Chondrocyte (in vitro differentiated cells): Measurements from ENCODE around the gene ASPRV1. TPM values are rescaled to one million over a fixed set of nuclear protein-coding genes. Genes with fewer than 3 reads are reported as not detected.
A peak's percentile ranks its signal among the peaks of the same experiment; 100 is the strongest.

Experiments used
- DNase-seq: peaks from one replicate; pipeline ENCODE4 v3.0.0; 2021; ENCODE audit warnings: mixed read lengths, low spot score
- H3K27ac Mint-ChIP-seq: one replicate; pipeline ENCODE4 v1.8.0; 2021; ENCODE audit warnings: mild to moderate bottlenecking, moderate library complexity, mixed read lengths; ENCODE audit not compliant: unreplicated experiment
- H3K27me3 Mint-ChIP-seq: 2 replicates; pipeline ENCODE4 v1.8.0; 2021; ENCODE audit warnings: low read depth, mixed read lengths
- H3K36me3 Mint-ChIP-seq: 2 replicates; pipeline ENCODE4 v1.8.0; 2021; ENCODE audit warnings: low read depth, mixed read lengths
- H3K4me1 Mint-ChIP-seq: 2 replicates; pipeline ENCODE4 v1.8.0; 2021; ENCODE audit warnings: low read depth, mild to moderate bottlenecking, mixed read lengths
- H3K4me3 Mint-ChIP-seq: one replicate; pipeline ENCODE4 v1.8.0; 2021; ENCODE audit warnings: mild to moderate bottlenecking, moderate library complexity, mixed read lengths; ENCODE audit not compliant: unreplicated experiment
- H3K9me3 Mint-ChIP-seq: 2 replicates; pipeline ENCODE4 v1.8.0; 2021; ENCODE audit warnings: low read depth, mixed read lengths
- CTCF ChIP-seq: fragments of 200-600 bp; sonication (generic); IDR thresholded peaks from 2 replicates; pipeline ENCODE4 v1.5.0; 2021; ENCODE audit warnings: antibody characterized with exemption, mild to moderate bottlenecking, moderate library complexity
- total RNA-seq: library from RNA; stranded (reverse); gene quantifications from 3 replicates; pipeline ENCODE4 v1.2.1, GENCODE V29; 2021

ASPRV1 gene
- total RNA-seq, 1 donor from 2014 or later, result 0.35 TPM

- H3K27me3 Mint-ChIP-seq, result no peaks in the 10 kb centered on the region
- H3K36me3 Mint-ChIP-seq, result peaks cover 12% of the 10 kb centered on the region
- H3K4me1 Mint-ChIP-seq, result peaks cover 30% of the 10 kb centered on the region
- no peak overlapping the region for H3K4me3 Mint-ChIP-seq
- H3K27ac Mint-ChIP-seq, result peak overlapping the region; percentile 92
- TF ChIP-seq CTCF, result no peak
- H3K9me3 Mint-ChIP-seq, result no peaks in the 10 kb centered on the region
- DNase-seq, result no peak
Measured at GRCh38 chr2:69917852-69918251, 43.6 kb downstream of the ASPRV1 start.

GRCh38 chr2:69916106-69916505 is 45.3 kb downstream of the ASPRV1 start:
- no peak for TF ChIP-seq CTCF
- Mint-ChIP-seq H3K4me3 (peak overlapping the region; percentile 70), H3K36me3 (peaks cover 4% of the 10 kb centered on the region), H3K27me3 (no peaks in the 10 kb centered on the region), H3K4me1 (peaks cover 35% of the 10 kb centered on the region), H3K9me3 (no peaks in the 10 kb centered on the region), H3K27ac (peak overlapping the region; percentile 1)
- no peak for DNase-seq

- TF ChIP-seq CTCF, result peak; percentile 18
- Mint-ChIP-seq H3K4me1 (peaks cover 37% of the 10 kb centered on the region), H3K27ac (peak within 1 kb of the TSS; percentile 93), H3K9me3 (no peaks in the 10 kb centered on the region), H3K36me3 (peaks cover 3% of the 10 kb centered on the region), H3K27me3 (no peaks in the 10 kb centered on the region), H3K4me3 (peak within 1 kb of the TSS; percentile 78)
- DNase-seq, result peak; percentile 91
Measured at GRCh38 chr2:69914950-69915945, 46.2 kb downstream of the ASPRV1 start, which contains the start of gene MXD1. MXD1 (plus strand) TSS chr2:69915109; CDS start chr2:69915331, 222 bp downstream.

- H3K27ac Mint-ChIP-seq, result peak overlapping the region; percentile 93
- TF ChIP-seq CTCF, result peak; percentile 59
- DNase-seq, result peak; percentile 100
- H3K9me3 Mint-ChIP-seq, result no peaks in the 10 kb centered on the region
- peaks cover 3% of the 10 kb centered on the region for H3K36me3 Mint-ChIP-seq
- H3K27me3 Mint-ChIP-seq, result no peaks in the 10 kb centered on the region
- peaks cover 46% of the 10 kb centered on the region for H3K4me1 Mint-ChIP-seq
- peak overlapping the region; percentile 78 for H3K4me3 Mint-ChIP-seq
Measured at GRCh38 chr2:69914164-69914949, 47.1 kb downstream of the ASPRV1 start.

- Mint-ChIP-seq H3K4me1 (peaks cover 41% of the 10 kb centered on the region), H3K27ac (peak overlapping the region; percentile 72), H3K4me3 (no peak overlapping the region), H3K36me3 (peaks cover 5% of the 10 kb centered on the region), H3K9me3 (no peaks in the 10 kb centered on the region), H3K27me3 (no peaks in the 10 kb centered on the region)
- peak; percentile 95 for TF ChIP-seq CTCF
- no peak for DNase-seq
Measured at GRCh38 chr2:69911985-69912563, 49.4 kb downstream of the ASPRV1 start.
